SU-DHL-6 (cell line): ENCODE measurements around the gene GRIA1.

ENCODE experiments used
- H2AFZ ChIP-seq: fragments of 200-600 bp; sonication (generic); 2 replicates; pipeline ENCODE4 v1.6.1; 2014; ENCODE audit warnings: low read depth, mild to moderate bottlenecking, moderate library complexity, mixed read lengths, antibody characterized with exemption, low read length; ENCODE audit not compliant: severe bottlenecking
- H3F3A ChIP-seq: fragments of 200-600 bp; shearing (Covaris generic); 2 replicates; pipeline ENCODE4 v1.6.0; 2016; ENCODE audit warnings: antibody characterized with exemption, mild to moderate bottlenecking; ENCODE audit not compliant: insufficient read depth
- H3K27ac ChIP-seq: fragments of 200-600 bp; sonication (generic); 2 replicates; pipeline ENCODE4 v1.5.1; 2016; ENCODE audit warnings: low read depth, mild to moderate bottlenecking, low read length, moderate library complexity, mixed read lengths
- H3K27me3 ChIP-seq: fragments of 200-600 bp; sonication (generic), shearing (Covaris generic); 2 replicates; pipeline ENCODE4 v1.6.0; 2014; ENCODE audit warnings: mild to moderate bottlenecking, low read length
- H3K36me3 ChIP-seq: fragments of 200-600 bp; sonication (generic); 2 replicates; pipeline ENCODE4 v1.6.1; 2014; ENCODE audit warnings: mild to moderate bottlenecking, low read length, mixed read lengths
- H3K4me2 ChIP-seq: fragments of 300-600, 200-600 bp; shearing (Covaris generic), sonication (generic); 2 replicates; pipeline ENCODE4 v1.6.0; 2014; ENCODE audit warnings: low read length, low read depth, mild to moderate bottlenecking; ENCODE audit not compliant: poor library complexity, severe bottlenecking
- H3K4me3 ChIP-seq: fragments of 200-600 bp; sonication (generic); 2 replicates; pipeline ENCODE4 v1.5.1; 2014; ENCODE audit warnings: antibody characterized with exemption, low read length, mild to moderate bottlenecking, mixed read lengths; ENCODE audit not compliant: insufficient read depth, poor library complexity, severe bottlenecking
- H3K79me2 ChIP-seq: fragments of 200-600 bp; sonication (generic); 2 replicates; pipeline ENCODE4 v1.6.1; 2014; ENCODE audit warnings: mild to moderate bottlenecking, low read length, moderate library complexity; ENCODE audit not compliant: insufficient read depth
- H3K9ac ChIP-seq: fragments of 200-600 bp; sonication (generic); 2 replicates; pipeline ENCODE4 v1.7.0; 2014; ENCODE audit warnings: mild to moderate bottlenecking, low read length
- H3K9me2 ChIP-seq: fragments of 200-600 bp; sonication (generic); replicated peaks from 2 replicates; pipeline ENCODE4 v1.6.1; 2014; ENCODE audit warnings: low read length; ENCODE audit not compliant: insufficient read depth
- H3K9me3 ChIP-seq: fragments of 200-600 bp; sonication (generic); 2 replicates; pipeline ENCODE4 v1.6.1; 2014; ENCODE audit warnings: low read length, mixed read lengths; ENCODE audit not compliant: insufficient read depth
- H4K20me1 ChIP-seq: fragments of 200-600 bp; sonication (generic); 2 replicates; pipeline ENCODE4 v1.6.1; 2014; ENCODE audit warnings: low read depth, mild to moderate bottlenecking, antibody characterized with exemption, low read length, moderate library complexity, mixed read lengths
- EZH2phosphoT487 ChIP-seq: fragments of 200-600 bp; sonication (generic), shearing (Covaris generic); conservative IDR thresholded peaks from 2 replicates; pipeline ENCODE4 v1.6.1; 2018; ENCODE audit warnings: mild to moderate bottlenecking, antibody characterized with exemption, low read length, moderate library complexity, mixed read lengths
- TF ChIP-seq, protein P1 (sequence below): fragments of 200-600 bp; sonication (generic); IDR thresholded peaks from one replicate; pipeline ENCODE4 v1.5.1; 2017; ENCODE audit warnings: antibody characterized with exemption, mild to moderate bottlenecking, low read length, moderate library complexity; ENCODE audit not compliant: insufficient read depth, poor library complexity, severe bottlenecking

Gene GRIA1

DNA sequence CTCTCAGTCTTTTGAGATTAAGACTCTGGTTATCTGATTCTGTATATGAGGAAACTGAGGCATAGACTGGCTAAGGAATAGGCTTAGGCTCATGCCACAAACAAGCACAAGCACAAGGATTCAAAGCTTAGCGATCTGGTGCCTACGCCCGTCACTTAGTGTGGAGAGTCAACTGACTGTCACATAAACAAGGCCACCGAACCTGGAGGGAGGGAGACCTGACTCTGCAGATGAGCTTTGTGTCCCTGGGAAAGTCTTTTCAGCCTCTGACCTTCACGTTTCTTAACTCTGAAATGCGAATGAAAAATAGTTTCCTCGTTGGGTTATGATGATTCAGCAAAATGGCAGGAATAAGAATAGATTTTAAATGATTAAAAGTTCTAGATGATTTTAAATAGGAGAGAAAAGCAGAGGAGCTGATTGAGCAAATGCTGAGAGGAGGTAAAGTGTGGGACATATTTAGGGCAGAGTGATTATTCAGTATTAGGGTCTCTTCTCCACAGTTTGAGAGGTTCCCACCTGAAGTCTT, 135.4 kb downstream of the GRIA1 start:
- Histone ChIP-seq H3K36me3 (no peaks in the 10 kb centered on the region), H3K4me2 (no peak overlapping the region), H3K9me2 (no peaks in the 10 kb centered on the region), H3K9me3 (no peaks in the 10 kb centered on the region), H3K27ac (no peak overlapping the region), H3K9ac (no peak overlapping the region), H2AFZ (no peak overlapping the region), H3K79me2 (no peaks in the 10 kb centered on the region), H3F3A (no peaks in the 10 kb centered on the region), H3K27me3 (no peaks in the 10 kb centered on the region), H3K4me3 (no peak overlapping the region), H4K20me1 (no peaks in the 10 kb centered on the region)
- TF ChIP-seq, protein P1, sequence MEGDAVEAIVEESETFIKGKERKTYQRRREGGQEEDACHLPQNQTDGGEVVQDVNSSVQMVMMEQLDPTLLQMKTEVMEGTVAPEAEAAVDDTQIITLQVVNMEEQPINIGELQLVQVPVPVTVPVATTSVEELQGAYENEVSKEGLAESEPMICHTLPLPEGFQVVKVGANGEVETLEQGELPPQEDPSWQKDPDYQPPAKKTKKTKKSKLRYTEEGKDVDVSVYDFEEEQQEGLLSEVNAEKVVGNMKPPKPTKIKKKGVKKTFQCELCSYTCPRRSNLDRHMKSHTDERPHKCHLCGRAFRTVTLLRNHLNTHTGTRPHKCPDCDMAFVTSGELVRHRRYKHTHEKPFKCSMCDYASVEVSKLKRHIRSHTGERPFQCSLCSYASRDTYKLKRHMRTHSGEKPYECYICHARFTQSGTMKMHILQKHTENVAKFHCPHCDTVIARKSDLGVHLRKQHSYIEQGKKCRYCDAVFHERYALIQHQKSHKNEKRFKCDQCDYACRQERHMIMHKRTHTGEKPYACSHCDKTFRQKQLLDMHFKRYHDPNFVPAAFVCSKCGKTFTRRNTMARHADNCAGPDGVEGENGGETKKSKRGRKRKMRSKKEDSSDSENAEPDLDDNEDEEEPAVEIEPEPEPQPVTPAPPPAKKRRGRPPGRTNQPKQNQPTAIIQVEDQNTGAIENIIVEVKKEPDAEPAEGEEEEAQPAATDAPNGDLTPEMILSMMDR = no peak
- no peak for TF ChIP-seq EZH2phosphoT487

DNA sequence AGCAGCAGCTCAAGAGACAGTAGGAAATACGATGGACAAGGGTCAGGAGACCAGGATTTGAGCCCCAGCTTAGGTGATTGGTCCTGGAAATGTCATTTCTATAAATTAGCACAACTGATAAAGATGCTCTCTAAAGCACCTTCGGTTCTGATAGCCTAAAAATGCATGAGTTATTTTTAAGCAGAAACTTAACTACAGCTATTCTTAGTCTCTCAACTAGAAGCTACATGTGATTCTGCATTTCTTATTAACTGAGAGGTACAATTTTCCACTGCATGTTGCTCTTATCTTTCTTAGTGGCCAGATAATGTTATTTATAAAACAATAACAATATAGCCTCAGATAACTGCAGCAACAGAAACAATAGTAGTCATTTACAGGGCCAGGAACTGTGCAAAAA, 136.4 kb downstream of the GRIA1 start:
- H3K79me2 ChIP-seq = no peaks in the 10 kb centered on the region
- H3F3A ChIP-seq = no peaks in the 10 kb centered on the region
- H2AFZ ChIP-seq = no peak overlapping the region
- H3K9me3 ChIP-seq = no peaks in the 10 kb centered on the region
- H3K27me3 ChIP-seq = no peaks in the 10 kb centered on the region
- TF ChIP-seq, protein P1 = no peak
- TF ChIP-seq EZH2phosphoT487 = no peak
- H3K4me3 ChIP-seq = no peak overlapping the region
- H3K9me2 ChIP-seq = no peaks in the 10 kb centered on the region
- no peak overlapping the region for H3K4me2 ChIP-seq
- H4K20me1 ChIP-seq = no peaks in the 10 kb centered on the region
- no peak overlapping the region for H3K27ac ChIP-seq
- H3K9ac ChIP-seq = no peak overlapping the region
- no peaks in the 10 kb centered on the region for H3K36me3 ChIP-seq

DNA sequence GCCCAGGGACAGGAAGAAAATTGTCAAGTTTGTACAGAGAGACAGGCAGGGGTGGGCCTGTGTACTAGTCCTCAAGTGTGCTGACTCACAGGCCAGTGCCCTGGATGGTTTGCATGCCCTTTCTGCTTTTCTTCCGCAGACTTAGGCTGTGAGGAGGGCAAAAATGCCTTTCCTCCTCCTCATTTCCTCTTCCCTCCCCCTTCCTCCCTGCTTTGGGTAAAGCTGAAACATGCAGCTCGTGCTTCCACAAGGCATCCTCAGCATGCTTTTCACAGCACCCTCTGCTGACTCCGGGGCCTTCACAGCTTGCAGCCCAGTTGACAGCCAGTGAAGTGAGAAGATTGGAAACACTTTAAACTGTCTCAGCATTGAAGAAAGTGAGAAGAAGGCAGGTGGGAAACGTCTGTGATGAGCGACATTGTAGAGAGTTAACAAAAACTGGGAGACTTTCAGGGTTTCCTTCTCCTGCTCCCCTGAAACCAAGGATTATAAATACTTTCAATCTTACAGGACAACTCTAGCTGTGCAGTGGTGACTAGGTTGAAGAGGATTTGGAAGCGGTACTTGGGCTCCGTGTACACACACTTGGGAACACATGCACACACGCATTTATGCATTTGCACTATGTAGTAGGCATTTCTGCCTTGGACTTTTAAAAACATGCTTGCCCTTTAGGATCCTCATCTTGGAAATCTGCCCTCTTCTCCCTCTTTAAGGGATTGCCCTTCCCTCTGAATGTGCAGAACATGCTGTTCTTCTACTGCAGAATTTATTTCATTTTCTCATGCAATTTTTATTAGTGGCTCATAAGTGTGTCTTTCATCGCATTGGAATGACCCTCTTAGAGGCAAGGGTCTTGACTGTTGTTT, 138.8 kb downstream of the GRIA1 start:
- H3K27ac ChIP-seq = no peak overlapping the region
- H2AFZ ChIP-seq = no peak overlapping the region
- no peak overlapping the region for H3K4me3 ChIP-seq
- TF ChIP-seq EZH2phosphoT487 = no peak
- TF ChIP-seq, protein P1 = no peak
- H3K36me3 ChIP-seq = no peaks in the 10 kb centered on the region
- H3F3A ChIP-seq = no peaks in the 10 kb centered on the region
- H3K4me2 ChIP-seq = no peak overlapping the region
- H3K27me3 ChIP-seq = no peaks in the 10 kb centered on the region
- no peaks in the 10 kb centered on the region for H4K20me1 ChIP-seq
- no peaks in the 10 kb centered on the region for H3K9me2 ChIP-seq
- H3K79me2 ChIP-seq = no peaks in the 10 kb centered on the region
- H3K9me3 ChIP-seq = no peaks in the 10 kb centered on the region
- H3K9ac ChIP-seq = no peak overlapping the region
